Adrenal gland (tissue), 5 donors: ENCODE data around the gene MROH2A.

ENCODE experiments used
- CTCF ChIP-seq, 6 experiments: fragments of 450-650 bp in 4 of 6; fragments of 200-600 bp in 2 of 6; sonication (generic) in 1 of 6; IDR thresholded peaks; 1 replicate in 5 of 6; 2 replicates in 1 of 6; pipeline versions ENCODE4 v1.5.1 to v1.8.0; 2016 to 2021; ENCODE audit warnings: antibody characterized with exemption in 6 of 6, mild to moderate bottlenecking in 2 of 6, moderate library complexity in 1 of 6
- POLR2A ChIP-seq, 2 donors: fragments of 450-650 bp; IDR thresholded peaks; one replicate each; pipeline ENCODE4 v1.6.1; 2017; ENCODE audit warnings: antibody characterized with exemption in 2 of 2, mild to moderate bottlenecking in 2 of 2, moderate library complexity in 1 of 2
- donor health status: DM: no; HTN: no; CAD: no.

GRCh38 chr2:233764761-233765160 is 13.4 kb upstream of the MROH2A start:
- no peak for TF ChIP-seq CTCF (IDR thresholded peaks at IDR 0.05)
- TF ChIP-seq POLR2A (IDR thresholded peaks at IDR 0.05), result no peak
